B cell (primary cell): ENCODE measurements around the gene KIRREL3. TPM values are rescaled to one million over a fixed set of nuclear protein-coding genes. Genes with fewer than 3 reads are reported as not detected.

ENCODE experiments used
- ATAC-seq: fragments of 200-7000 bp; cut with Tn5 transposase; one replicate; pipeline ENCODE4 v1.10.0; 2021; ENCODE audit warnings: low read depth, mild to moderate bottlenecking, moderate number of reproducible peaks, moderate library complexity
- CTCF ChIA-PET: fragments of 350-600 bp; sonication (Branson Sonifier 250); formaldehyde crosslinking; loops from one replicate; lab custom pipeline; 2021; ENCODE audit warnings: antibody characterized with exemption, inconsistent platforms; lab: Charles Lee
- POLR2A ChIA-PET: fragments of 350-600 bp; sonication (Branson Sonifier 250); formaldehyde crosslinking; loops from one replicate; lab custom pipeline; 2021; ENCODE audit warnings: antibody characterized with exemption; lab: Charles Lee
- DNase-seq: peaks from one replicate; pipeline ENCODE4 v3.0.0; 2013
- H2AFZ ChIP-seq: 2 replicates; pipeline ENCODE4 v1.6.1; 2012; ENCODE audit warnings: mild to moderate bottlenecking, low read depth, low read length; ENCODE audit not compliant: insufficient read depth, poor library complexity, severe bottlenecking
- H3K27ac ChIP-seq, 2 donors: 1 replicate in 1 of 2; 2 replicates in 1 of 2; pipeline ENCODE4 v1.5.1; 2012 to 2013; ENCODE audit warnings: low read length in 2 of 2, mild to moderate bottlenecking in 2 of 2, moderate library complexity in 1 of 2
- H3K27me3 ChIP-seq, 4 experiments: fragments of 200-600 bp in 1 of 4; sonication (generic) in 1 of 4; replicated peaks in 1 of 4; 1 replicate in 2 of 4; 2 replicates in 2 of 4; pipeline versions ENCODE4 v1.6.1 to v1.7.0; 2013 to 2016; ENCODE audit warnings: low read length in 3 of 4, mild to moderate bottlenecking in 2 of 4, mixed read lengths in 1 of 4, moderate library complexity in 1 of 4; ENCODE audit not compliant: insufficient read depth in 4 of 4, control insufficient read depth in 3 of 4; ENCODE audit errors: control extremely low read depth in 1 of 4
- H3K36me3 ChIP-seq, 2 experiments: replicated peaks in 1 of 2; 1 replicate in 1 of 2; 2 replicates in 1 of 2; pipeline versions ENCODE4 v1.6.1 to v1.7.1; 2013; ENCODE audit warnings: low read length in 1 of 2; ENCODE audit not compliant: insufficient read depth in 2 of 2, control insufficient read depth in 1 of 2; ENCODE audit errors: control extremely low read depth in 1 of 2, extremely low read depth in 1 of 2
- H3K4me1 ChIP-seq, 2 donors: fragments of 200-600 bp in 1 of 2; sonication (generic) in 1 of 2; 1 replicate in 1 of 2; 2 replicates in 1 of 2; pipeline versions ENCODE4 v1.5.1 to v1.6.1; 2013 to 2017; ENCODE audit warnings: low read length in 2 of 2; ENCODE audit not compliant: control insufficient read depth in 2 of 2, insufficient read depth in 2 of 2
- H3K4me2 ChIP-seq: replicated peaks from 2 replicates; pipeline ENCODE3; 2012; ENCODE audit warnings: mild to moderate bottlenecking, low read depth, low read length; ENCODE audit not compliant: poor library complexity, severe bottlenecking
- H3K4me3 ChIP-seq, 5 experiments: fragments of 200-600 bp in 1 of 5; sonication (generic) in 1 of 5; 1 replicate in 3 of 5; 2 replicates in 2 of 5; pipeline versions ENCODE4 v1.5.1 to v1.7.0; 2011 to 2016; ENCODE audit warnings: low read length in 4 of 5, mild to moderate bottlenecking in 4 of 5, low read depth in 2 of 5, control low read depth in 1 of 5, moderate library complexity in 1 of 5; ENCODE audit not compliant: insufficient read depth in 1 of 5; ENCODE audit errors: control extremely low read depth in 1 of 5, extremely low read depth in 1 of 5
- H3K79me2 ChIP-seq: fragments of 200-600 bp; sonication (generic); one replicate; pipeline ENCODE4 v1.6.0; 2016; ENCODE audit warnings: low read length; ENCODE audit not compliant: control insufficient read depth, insufficient read depth
- H3K9ac ChIP-seq: fragments of 200-600 bp; sonication (generic); 2 replicates; pipeline ENCODE4 v1.6.1; 2017; ENCODE audit warnings: mild to moderate bottlenecking, low read length, moderate library complexity
- H3K9me3 ChIP-seq, 3 donors: one replicate each; pipeline versions ENCODE4 v1.6.1 to v1.7.1; 2013; ENCODE audit warnings: low read length in 2 of 3; ENCODE audit not compliant: control insufficient read depth in 2 of 3, insufficient read depth in 1 of 3; ENCODE audit errors: control extremely low read depth in 1 of 3
- H4K20me1 ChIP-seq: 2 replicates; pipeline ENCODE4 v1.6.0; 2012; ENCODE audit warnings: mild to moderate bottlenecking, low read length; ENCODE audit not compliant: insufficient read depth, control insufficient read depth, poor library complexity, severe bottlenecking
- H3K27ac Mint-ChIP-seq: one replicate; pipeline ENCODE4 v1.8.0; 2021; ENCODE audit warnings: mixed read lengths
- H3K27me3 Mint-ChIP-seq: one replicate; pipeline ENCODE4 v1.8.0; 2021; ENCODE audit warnings: mixed read lengths
- H3K4me1 Mint-ChIP-seq: one replicate; pipeline ENCODE4 v1.8.0; 2021; ENCODE audit warnings: mixed read lengths
- H3K4me3 Mint-ChIP-seq: one replicate; pipeline ENCODE4 v1.8.0; 2021; ENCODE audit warnings: mixed read lengths
- H3K9me3 Mint-ChIP-seq: one replicate; pipeline ENCODE4 v1.8.0; 2022; ENCODE audit warnings: mixed read lengths; ENCODE audit not compliant: insufficient read depth
- CTCF ChIP-seq: fragments of 200-600 bp; IDR thresholded peaks from one replicate; pipeline ENCODE4 v1.8.0; 2022; ENCODE audit warnings: antibody characterized with exemption, mild to moderate bottlenecking
- EZH2 ChIP-seq: IDR thresholded peaks from 2 replicates; pipeline ENCODE4 v1.6.1; 2012; ENCODE audit warnings: borderline replicate concordance, low read depth, mild to moderate bottlenecking, moderate library complexity, low read length; ENCODE audit not compliant: insufficient read depth, poor library complexity, severe bottlenecking
- WGBS: methylation state at CpG from one replicate; pipeline ENCODE4 v1.1.5; 2013; ENCODE audit warnings: missing lambda C conversion rate; ENCODE audit not compliant: insufficient coverage; 5-methylcytosine and 5-hydroxymethylcytosine counted together
- intact Hi-C: fragments of 100-400 bp; cut with micrococcal nuclease; formaldehyde crosslinking; loops from one replicate; pipeline ENCODE4 v1.10.0; 2022
- polyA plus RNA-seq: library from polyadenylated mRNA; depleted of rRNA; stranded (reverse); fragments of >200 nt; gene quantifications from 2 replicates; pipeline ENCODE4 v1.2.3, GENCODE V29; 2012
- total RNA-seq, 2 donors: library from RNA; stranded (reverse); fragments of 120-200 nt in 1 of 2; gene quantifications; 1 replicate in 1 of 2; 2 replicates in 1 of 2; pipeline versions ENCODE4 v1.2.3 to v1.2.4, GENCODE V29; 2013 to 2022

The KIRREL3 gene
- total and polyA plus RNA-seq, 2 donors (not counting 1 experiment from before 2014, with no cell fraction given) = not detected

- Mint-ChIP-seq H3K27me3 (peaks cover 36% of the 10 kb centered on the region), H3K9me3 (no peaks in the 10 kb centered on the region), H3K4me1 (no peaks in the 10 kb centered on the region), H3K27ac (no peak overlapping the region), H3K4me3 (no peak overlapping the region)
- ChIA-PET CTCF (no interaction called here), POLR2A (no interaction called here)
- Histone ChIP-seq H3K4me3 (no peak overlapping the region), H3K79me2 (no peaks in the 10 kb centered on the region), H2AFZ (no peak overlapping the region), H3K27ac (no peak overlapping the region), H3K36me3 (no peaks in the 10 kb centered on the region), H3K9me3 (no peaks in the 10 kb centered on the region), H3K4me1 (no peaks in the 10 kb centered on the region), H3K27me3 (peaks cover 0 to 6% (median 3%) of the 10 kb centered on the region in 4 experiments), H4K20me1 (no peaks in the 10 kb centered on the region), H3K9ac (no peak overlapping the region), H3K4me2 (no peak overlapping the region)
- TF ChIP-seq CTCF (no peak), EZH2 (no peak)
- ATAC-seq (no peak), DNase-seq (no peak)
- 50% methylated on average over 2 of the region's 2 CpGs for WGBS
- intact Hi-C loops = no loop called here
Measured at GRCh38 chr11:126992804-126993111, 7.8 kb downstream of the KIRREL3 start.

- Histone ChIP-seq H3K27ac (no peak overlapping the region), H3K4me1 (no peaks in the 10 kb centered on the region), H3K36me3 (no peaks in the 10 kb centered on the region), H3K9me3 (no peaks in the 10 kb centered on the region), H2AFZ (no peak overlapping the region), H4K20me1 (no peaks in the 10 kb centered on the region), H3K79me2 (no peaks in the 10 kb centered on the region), H3K9ac (no peak overlapping the region), H3K27me3 (peaks cover 0 to 6% (median 3%) of the 10 kb centered on the region in 4 experiments), H3K4me2 (no peak overlapping the region), H3K4me3 (no peak overlapping the region)
- POLR2A ChIA-PET = no interaction called here
- CTCF ChIA-PET = interaction anchor here (1.2 to 2.1 kb wide), 2 partner anchors 10 to 551 kb away, joined by 3 to 4 read pairs; no protein-coding TSS in a partner anchor
- WGBS = 94% methylated on average over 4 of the region's 6 CpGs
- Mint-ChIP-seq H3K27me3 (peaks cover 33% of the 10 kb centered on the region), H3K27ac (no peak overlapping the region), H3K4me3 (no peak overlapping the region), H3K4me1 (no peaks in the 10 kb centered on the region), H3K9me3 (no peaks in the 10 kb centered on the region)
- ATAC-seq (no peak), DNase-seq (no peak)
- no peak for TF ChIP-seq CTCF
- TF ChIP-seq EZH2 = no peak
- intact Hi-C loops = no loop called here
Measured at GRCh38 chr11:126992065-126992803, 8.3 kb downstream of the KIRREL3 start.
